Endothelial cell of umbilical vein (primary cell): ENCODE measurements around the gene MAP1LC3C. TPM values are rescaled to one million over a fixed set of nuclear protein-coding genes. Genes with fewer than 3 reads are reported as not detected.

ENCODE experiments used
- BruUV-seq: library from RNA; stranded (reverse); fragments of 400-500 nt; replicated peaks from 2 replicates; lab custom pipeline; 2021; lab: Mats Ljungman, UMichigan
- CTCF ChIA-PET: fragments of 300-600, 350-600 bp; sonication (Branson Sonifier 250); formaldehyde crosslinking; loops from one replicate; lab custom pipeline; 2021; ENCODE audit warnings: antibody characterized with exemption, inconsistent platforms; lab: Charles Lee
- POLR2A ChIA-PET: fragments of 300-600, 350-600 bp; sonication (Branson Sonifier 250); formaldehyde crosslinking; loops from one replicate; lab custom pipeline; 2021; ENCODE audit warnings: antibody characterized with exemption, inconsistent platforms; lab: Charles Lee
- DNase-seq: peaks from one replicate; pipeline ENCODE4 v3.0.0-alpha.2; 2011; ENCODE audit warnings: low read depth, low spot score
- FAIRE-seq: peaks from 2 replicates; lab custom pipeline; 2011; peaks lifted over from hg19 to GRCh38; lab: Jason Lieb, UNC
- H2AFZ ChIP-seq: 2 replicates; pipeline ENCODE4 v1.6.0; 2012; ENCODE audit warnings: low read depth, low read length, control low read depth, inconsistent platforms
- H3K27ac ChIP-seq: 2 replicates; pipeline ENCODE4 v1.5.1; 2011; ENCODE audit warnings: low read depth, mild to moderate bottlenecking, control low read depth, low read length, moderate library complexity; ENCODE audit not compliant: insufficient read depth
- H3K27me3 ChIP-seq, 2 experiments: 2 replicates each; pipeline versions ENCODE4 v1.6.0 to v1.6.1; 2011; ENCODE audit warnings: low read length in 2 of 2, mixed read lengths in 1 of 2; ENCODE audit not compliant: control insufficient read depth in 2 of 2, insufficient read depth in 2 of 2
- H3K36me3 ChIP-seq, 2 experiments: 2 replicates in 1 of 2; 3 replicates in 1 of 2; pipeline ENCODE4 v1.5.1; 2011; ENCODE audit warnings: low read length in 2 of 2, mild to moderate bottlenecking in 1 of 2, moderate library complexity in 1 of 2; ENCODE audit not compliant: control insufficient read depth in 2 of 2, insufficient read depth in 2 of 2; ENCODE audit errors: extremely low read depth in 1 of 2
- H3K4me1 ChIP-seq: 3 replicates; pipeline ENCODE4 v1.5.1; 2011; ENCODE audit warnings: mild to moderate bottlenecking, low read length; ENCODE audit not compliant: control insufficient read depth, insufficient read depth; ENCODE audit errors: extremely low read depth
- H3K4me2 ChIP-seq: 2 replicates; pipeline ENCODE4 v1.6.1; 2011; ENCODE audit warnings: low read length, control low read depth, mixed read lengths; ENCODE audit not compliant: insufficient read depth
- H3K4me3 ChIP-seq, 3 experiments: fragments of 200-600 bp in 1 of 3; sonication (generic), shearing (Covaris generic) in 1 of 3; replicated peaks in 1 of 3; 2 replicates each; pipeline ENCODE4 v1.5.1; 2011 to 2016; ENCODE audit warnings: control low read depth in 3 of 3, low read length in 3 of 3, mild to moderate bottlenecking in 2 of 3, inconsistent platforms in 1 of 3, low read depth in 1 of 3, moderate library complexity in 1 of 3; ENCODE audit not compliant: insufficient read depth in 1 of 3
- H3K79me2 ChIP-seq: 2 replicates; pipeline ENCODE4 v1.6.0; 2012; ENCODE audit warnings: low read length, inconsistent platforms; ENCODE audit not compliant: control insufficient read depth, insufficient read depth
- H3K9ac ChIP-seq: replicated peaks from 2 replicates; pipeline ENCODE3; 2011; ENCODE audit warnings: low read length, control low read depth; ENCODE audit not compliant: insufficient read depth; ENCODE audit errors: extremely low read depth
- H3K9me1 ChIP-seq: replicated peaks from 3 replicates; pipeline ENCODE4 v1.6.0; 2011; ENCODE audit warnings: mild to moderate bottlenecking, low read length; ENCODE audit not compliant: control insufficient read depth, insufficient read depth; ENCODE audit errors: extremely low read depth
- H3K9me3 ChIP-seq: replicated peaks from 2 replicates; pipeline ENCODE4 v1.5.1; 2012; ENCODE audit warnings: low read length, inconsistent platforms; ENCODE audit not compliant: control insufficient read depth, insufficient read depth
- H4K20me1 ChIP-seq: replicated peaks from 2 replicates; pipeline ENCODE3; 2011; ENCODE audit warnings: mild to moderate bottlenecking, low read length; ENCODE audit not compliant: control insufficient read depth, insufficient read depth; ENCODE audit errors: extremely low read depth
- EZH2 ChIP-seq: IDR thresholded peaks from 2 replicates; pipeline ENCODE4 v1.6.1; 2012; ENCODE audit warnings: borderline replicate concordance, low read depth, mild to moderate bottlenecking, moderate library complexity, low read length, inconsistent platforms; ENCODE audit not compliant: severe bottlenecking
- FOS ChIP-seq: IDR thresholded peaks from 2 replicates; pipeline ENCODE4 v1.6.1; 2011; ENCODE audit warnings: mild to moderate bottlenecking, low read length, moderate library complexity, borderline replicate concordance; ENCODE audit not compliant: insufficient read depth
- GATA2 ChIP-seq: IDR thresholded peaks from 2 replicates; pipeline ENCODE4 v1.7.0; 2011; ENCODE audit warnings: low read depth, mild to moderate bottlenecking, moderate library complexity, mixed read lengths, low read length; ENCODE audit not compliant: insufficient read length, insufficient read depth
- JUN ChIP-seq: IDR thresholded peaks from 2 replicates; pipeline ENCODE4 v1.6.1; 2011; ENCODE audit warnings: borderline replicate concordance, low read depth; ENCODE audit not compliant: insufficient read length, insufficient read depth
- MYC ChIP-seq: IDR thresholded peaks from one replicate; pipeline ENCODE4 v1.6.1; 2011; ENCODE audit warnings: mild to moderate bottlenecking, low read depth, low read length
- POLR2A ChIP-seq: IDR thresholded peaks from 2 replicates; pipeline ENCODE4 v1.6.1; 2012; ENCODE audit warnings: low read depth, mild to moderate bottlenecking, control low read depth, low read length
- POLR2AphosphoS5 ChIP-seq: IDR thresholded peaks from 2 replicates; pipeline ENCODE4 v1.6.1; 2012; ENCODE audit warnings: low read depth, mild to moderate bottlenecking, control low read depth, low read length, moderate library complexity; ENCODE audit not compliant: insufficient read depth
- dilution Hi-C: fragments of 300-500 bp; cut with MboI; formaldehyde crosslinking; loops from one replicate; pipeline ENCODE4 v1.15.0; 2019; ENCODE audit warnings: low sequenced_read_pairs; ENCODE audit not compliant: extremely low pct_ligation_motif_present
- intact Hi-C: fragments of 100-400 bp; cut with micrococcal nuclease; formaldehyde crosslinking; loops from one replicate; pipeline ENCODE4 v1.10.0; 2022
- polyA plus RNA-seq, 4 experiments: library from polyadenylated mRNA; depleted of rRNA in 3 of 4; stranded (reverse) in 3 of 4; unstranded in 1 of 4; fragments of >200 nt; gene quantifications; 2 replicates each; pipeline versions ENCODE4 v1.2.1 to v1.2.3, GENCODE V29; 2011 to 2012; ENCODE audit warnings: missing spikeins in 1 of 4
- total RNA-seq: library from RNA; stranded (reverse); gene quantifications from 2 replicates; pipeline ENCODE4 v1.2.3, GENCODE V29; 2021
- TF ChIP-seq, protein P1 (sequence below), 2 donors: IDR thresholded peaks; 1 replicate in 1 of 2; 2 replicates in 1 of 2; pipeline ENCODE4 v1.5.1; 2011; ENCODE audit warnings: low read length in 2 of 2, mild to moderate bottlenecking in 2 of 2, moderate library complexity in 2 of 2, control low read depth in 1 of 2, inconsistent platforms in 1 of 2, low read depth in 1 of 2; ENCODE audit not compliant: insufficient read depth in 1 of 2; ENCODE audit errors: extremely low read depth in 1 of 2
- TF ChIP-seq, protein P2 (sequence below): IDR thresholded peaks from 2 replicates; pipeline ENCODE4 v1.6.1; 2011; ENCODE audit not compliant: insufficient read depth, insufficient read length

MAP1LC3C gene
- total and polyA plus RNA-seq, 2 donors (not counting 3 experiments of a cell fraction or from before 2014, with no cell fraction given), result not detected

- Histone ChIP-seq H3K27ac (no peak overlapping the region), H3K4me2 (no peak overlapping the region), H3K9me1 (no peaks in the 10 kb centered on the region), H2AFZ (no peak overlapping the region), H3K79me2 (no peaks in the 10 kb centered on the region), H3K36me3 (no peaks in the 10 kb centered on the region), H3K27me3 (no peaks in the 10 kb centered on the region), H3K9me3 (no peaks in the 10 kb centered on the region), H3K4me1 (no peaks in the 10 kb centered on the region), H4K20me1 (no peaks in the 10 kb centered on the region), H3K4me3 (no peak overlapping the region), H3K9ac (no peak overlapping the region)
- DNase-seq (no peak), FAIRE-seq (no peak)
- intact Hi-C loops, result no loop called here
- dilution Hi-C loops, result no loop called here
- ChIA-PET CTCF (interaction anchor here (1.8 to 2.6 kb wide), 2 partner anchors 18 to 30 kb away, joined by 4 to 6 read pairs; partner anchors contain the start of gene MAP1LC3C), POLR2A (no interaction called here)
- no TSS peak for BruUV-seq
- TF ChIP-seq EZH2 (no peak), MYC (no peak), POLR2A (no peak), GATA2 (no peak), JUN (no peak), POLR2AphosphoS5 (no peak), FOS (no peak)
- TF ChIP-seq, protein P1, sequence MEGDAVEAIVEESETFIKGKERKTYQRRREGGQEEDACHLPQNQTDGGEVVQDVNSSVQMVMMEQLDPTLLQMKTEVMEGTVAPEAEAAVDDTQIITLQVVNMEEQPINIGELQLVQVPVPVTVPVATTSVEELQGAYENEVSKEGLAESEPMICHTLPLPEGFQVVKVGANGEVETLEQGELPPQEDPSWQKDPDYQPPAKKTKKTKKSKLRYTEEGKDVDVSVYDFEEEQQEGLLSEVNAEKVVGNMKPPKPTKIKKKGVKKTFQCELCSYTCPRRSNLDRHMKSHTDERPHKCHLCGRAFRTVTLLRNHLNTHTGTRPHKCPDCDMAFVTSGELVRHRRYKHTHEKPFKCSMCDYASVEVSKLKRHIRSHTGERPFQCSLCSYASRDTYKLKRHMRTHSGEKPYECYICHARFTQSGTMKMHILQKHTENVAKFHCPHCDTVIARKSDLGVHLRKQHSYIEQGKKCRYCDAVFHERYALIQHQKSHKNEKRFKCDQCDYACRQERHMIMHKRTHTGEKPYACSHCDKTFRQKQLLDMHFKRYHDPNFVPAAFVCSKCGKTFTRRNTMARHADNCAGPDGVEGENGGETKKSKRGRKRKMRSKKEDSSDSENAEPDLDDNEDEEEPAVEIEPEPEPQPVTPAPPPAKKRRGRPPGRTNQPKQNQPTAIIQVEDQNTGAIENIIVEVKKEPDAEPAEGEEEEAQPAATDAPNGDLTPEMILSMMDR (IDR thresholded peaks at IDR 0.05; ENCODE audit: extremely low read depth in 1 of 2, insufficient read depth in 1 of 2, low read depth in 1 of 2, low read length in 2 of 2), result no peak
- TF ChIP-seq, protein P2, sequence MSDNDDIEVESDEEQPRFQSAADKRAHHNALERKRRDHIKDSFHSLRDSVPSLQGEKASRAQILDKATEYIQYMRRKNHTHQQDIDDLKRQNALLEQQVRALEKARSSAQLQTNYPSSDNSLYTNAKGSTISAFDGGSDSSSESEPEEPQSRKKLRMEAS, result no peak
Observed at GRCh38 chr1:241968611-241969010, 30.3 kb downstream of the MAP1LC3C start.
